Neutrophil (primary cell): ENCODE data around the gene ALPL.

Experiments
- H3K27ac ChIP-seq: fragments of 200-600 bp; sonication (generic); 2 replicates; pipeline ENCODE4 v1.5.1; 2016; ENCODE audit warnings: mild to moderate bottlenecking, moderate library complexity
- H3K27me3 ChIP-seq: fragments of 200-600 bp; sonication (generic); 2 replicates; pipeline ENCODE4 v1.6.0; 2016; ENCODE audit warnings: mild to moderate bottlenecking
- H3K36me3 ChIP-seq: fragments of 200-600 bp; sonication (generic); 2 replicates; pipeline ENCODE4 v1.5.1; 2017
- H3K4me1 ChIP-seq, 2 experiments: fragments of 200-600 bp in 1 of 2; sonication (generic) in 1 of 2; 1 replicate in 1 of 2; 2 replicates in 1 of 2; pipeline versions ENCODE4 v1.5.1 to v1.6.1; 2013 to 2016; ENCODE audit warnings: low read depth in 1 of 2, low read length in 1 of 2, mild to moderate bottlenecking in 1 of 2, moderate library complexity in 1 of 2; ENCODE audit not compliant: control insufficient read depth in 1 of 2, insufficient read depth in 1 of 2
- H3K4me3 ChIP-seq, 2 experiments: fragments of 200-600 bp in 1 of 2; sonication (generic) in 1 of 2; 1 replicate in 1 of 2; 2 replicates in 1 of 2; pipeline ENCODE4 v1.5.1; 2013 to 2016; ENCODE audit warnings: low read depth in 1 of 2, low read length in 1 of 2, mild to moderate bottlenecking in 1 of 2, moderate library complexity in 1 of 2
- H3K9me3 ChIP-seq: fragments of 200-600 bp; sonication (generic); 2 replicates; pipeline ENCODE4 v1.5.1; 2016
- TF ChIP-seq, protein P1 (sequence below): fragments of 200-600 bp; sonication (generic); IDR thresholded peaks from 2 replicates; pipeline ENCODE4 v1.5.1; 2016; ENCODE audit warnings: antibody characterized with exemption

The ALPL gene

GRCh38 chr1:21589618-21590017 is 80.4 kb downstream of the ALPL start:
- Histone ChIP-seq H3K27ac (peak overlapping the region; percentile 89), H3K27me3 (no peaks in the 10 kb centered on the region)

DNA sequence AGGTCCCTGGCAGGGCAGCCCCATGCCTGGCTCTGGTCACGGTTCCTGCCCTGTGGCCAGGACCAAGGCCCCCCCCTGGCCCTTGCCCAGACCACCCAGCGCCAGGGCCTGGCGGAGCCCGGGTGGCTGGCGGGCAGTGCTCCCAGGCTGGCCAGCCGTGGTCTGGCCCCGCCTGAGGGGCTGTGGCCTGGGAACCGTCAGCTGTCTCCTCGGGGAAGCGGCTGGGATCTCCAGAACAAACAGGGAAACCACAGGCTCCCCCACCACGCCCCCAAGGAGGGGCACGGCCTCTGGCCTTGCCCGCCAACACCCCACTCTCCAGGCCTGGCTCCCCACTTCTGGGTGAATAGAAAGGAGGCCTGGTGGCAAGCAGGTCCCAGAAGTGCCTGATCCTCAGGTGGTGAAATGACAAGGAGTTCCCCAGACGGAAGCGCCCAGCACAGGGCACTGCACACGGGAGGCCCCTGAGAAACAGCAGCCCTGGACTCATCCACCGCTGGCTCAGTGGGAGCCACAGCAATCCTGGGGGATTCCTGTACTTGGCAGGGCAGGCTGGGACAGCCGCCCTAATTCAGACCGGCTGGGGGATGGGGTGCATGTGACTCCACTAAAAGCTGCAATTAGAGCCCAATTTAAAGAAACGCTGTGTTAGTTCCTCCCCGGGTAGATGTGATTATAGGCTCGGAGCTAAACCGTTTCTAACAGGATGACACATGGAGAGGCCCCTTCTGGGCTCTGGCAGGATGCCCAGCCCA is 81.1 kb downstream of the ALPL start:
- peaks cover 76 to 80% of the 10 kb centered on the region in 2 experiments for H3K4me1 ChIP-seq
- TF ChIP-seq, protein P1, sequence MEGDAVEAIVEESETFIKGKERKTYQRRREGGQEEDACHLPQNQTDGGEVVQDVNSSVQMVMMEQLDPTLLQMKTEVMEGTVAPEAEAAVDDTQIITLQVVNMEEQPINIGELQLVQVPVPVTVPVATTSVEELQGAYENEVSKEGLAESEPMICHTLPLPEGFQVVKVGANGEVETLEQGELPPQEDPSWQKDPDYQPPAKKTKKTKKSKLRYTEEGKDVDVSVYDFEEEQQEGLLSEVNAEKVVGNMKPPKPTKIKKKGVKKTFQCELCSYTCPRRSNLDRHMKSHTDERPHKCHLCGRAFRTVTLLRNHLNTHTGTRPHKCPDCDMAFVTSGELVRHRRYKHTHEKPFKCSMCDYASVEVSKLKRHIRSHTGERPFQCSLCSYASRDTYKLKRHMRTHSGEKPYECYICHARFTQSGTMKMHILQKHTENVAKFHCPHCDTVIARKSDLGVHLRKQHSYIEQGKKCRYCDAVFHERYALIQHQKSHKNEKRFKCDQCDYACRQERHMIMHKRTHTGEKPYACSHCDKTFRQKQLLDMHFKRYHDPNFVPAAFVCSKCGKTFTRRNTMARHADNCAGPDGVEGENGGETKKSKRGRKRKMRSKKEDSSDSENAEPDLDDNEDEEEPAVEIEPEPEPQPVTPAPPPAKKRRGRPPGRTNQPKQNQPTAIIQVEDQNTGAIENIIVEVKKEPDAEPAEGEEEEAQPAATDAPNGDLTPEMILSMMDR, result no peak
- H3K27ac ChIP-seq, result peak overlapping the region; percentile 89
- H3K36me3 ChIP-seq, result no peaks in the 10 kb centered on the region
- H3K9me3 ChIP-seq, result no peaks in the 10 kb centered on the region
- H3K27me3 ChIP-seq, result no peaks in the 10 kb centered on the region
- H3K4me3 ChIP-seq, result peak overlapping the region; percentile 43 to 54

More at GRCh38 chr1:21589618-21590017, 80.4 kb downstream of the ALPL start:
- H3K4me1 ChIP-seq, result peaks cover 76 to 80% of the 10 kb centered on the region in 2 experiments
- H3K9me3 ChIP-seq, result no peaks in the 10 kb centered on the region
- H3K4me3 ChIP-seq, result peak overlapping the region; percentile 43 to 54
- H3K36me3 ChIP-seq, result no peaks in the 10 kb centered on the region
- TF ChIP-seq, protein P1, result no peak

DNA sequence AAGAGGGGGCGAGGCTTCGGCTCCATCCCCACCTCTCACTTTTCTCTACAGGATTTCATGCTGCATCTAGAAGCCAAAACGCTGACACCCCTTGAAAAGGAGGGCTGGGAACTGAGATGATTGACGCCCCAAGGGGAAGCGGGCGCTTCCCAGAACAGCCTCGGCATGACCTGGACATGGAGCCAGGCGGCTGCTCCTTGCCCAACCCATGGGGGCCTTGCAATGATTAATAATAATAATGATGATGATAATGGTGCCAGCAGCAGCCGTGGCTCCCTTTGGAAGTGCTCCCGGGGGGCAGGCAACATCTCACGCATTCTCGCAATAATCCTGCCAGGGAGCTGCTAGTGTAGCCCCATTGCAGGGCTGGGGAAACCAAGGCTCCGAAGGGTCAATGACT is 81.7 kb downstream of the ALPL start:
- TF ChIP-seq, protein P1, result no peak
- H3K36me3 ChIP-seq, result no peaks in the 10 kb centered on the region
- no peaks in the 10 kb centered on the region for H3K27me3 ChIP-seq
- H3K4me3 ChIP-seq, result peak overlapping the region; percentile 43 to 54
- peaks cover 75 to 80% of the 10 kb centered on the region in 2 experiments for H3K4me1 ChIP-seq
- H3K9me3 ChIP-seq, result no peaks in the 10 kb centered on the region
- peak overlapping the region; percentile 89 for H3K27ac ChIP-seq

DNA sequence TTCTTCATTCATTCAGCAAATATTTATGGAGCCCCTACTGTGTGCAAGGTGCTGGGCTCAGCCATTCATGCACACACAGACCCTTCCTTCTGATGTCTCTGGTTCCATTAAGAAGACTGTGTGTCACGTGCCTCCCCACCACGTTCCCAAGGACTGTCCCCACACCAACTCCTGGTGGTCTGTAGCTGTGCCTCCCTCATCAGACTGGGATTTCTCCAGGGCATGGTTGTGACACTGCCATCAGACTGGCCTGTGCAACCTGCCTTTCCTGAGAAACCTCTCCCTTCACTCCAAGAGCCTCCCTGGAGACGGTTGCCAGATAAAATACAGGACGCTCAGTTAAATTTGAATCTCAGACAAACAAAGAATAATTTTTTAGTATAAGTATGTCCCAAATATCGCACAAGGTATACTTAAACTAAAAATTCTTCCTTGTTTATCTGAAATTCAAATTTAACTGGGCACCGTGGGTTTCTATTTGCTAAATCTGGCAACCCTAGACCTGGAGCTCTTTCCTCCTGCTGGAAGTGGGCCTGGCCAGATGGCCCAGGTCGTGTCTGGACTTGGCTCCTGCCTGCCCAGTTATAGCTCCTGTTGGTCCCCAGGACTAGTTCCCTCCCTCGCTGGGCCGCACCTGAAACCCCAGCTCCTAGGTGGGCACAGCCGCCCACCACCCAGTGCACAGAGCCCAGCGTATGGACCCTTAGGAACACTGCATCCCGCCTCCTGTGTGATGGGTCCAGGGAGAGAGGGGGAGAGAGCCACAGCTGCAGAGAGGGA is 83.1 kb downstream of the ALPL start:
- no peaks in the 10 kb centered on the region for H3K9me3 ChIP-seq
- TF ChIP-seq, protein P1, result no peak
- no peaks in the 10 kb centered on the region for H3K36me3 ChIP-seq
- H3K4me3 ChIP-seq, result no peak overlapping the region
- peak overlapping the region; percentile 21 for H3K27ac ChIP-seq
- H3K4me1 ChIP-seq, result peaks cover 62 to 68% of the 10 kb centered on the region in 2 experiments
- no peaks in the 10 kb centered on the region for H3K27me3 ChIP-seq

DNA sequence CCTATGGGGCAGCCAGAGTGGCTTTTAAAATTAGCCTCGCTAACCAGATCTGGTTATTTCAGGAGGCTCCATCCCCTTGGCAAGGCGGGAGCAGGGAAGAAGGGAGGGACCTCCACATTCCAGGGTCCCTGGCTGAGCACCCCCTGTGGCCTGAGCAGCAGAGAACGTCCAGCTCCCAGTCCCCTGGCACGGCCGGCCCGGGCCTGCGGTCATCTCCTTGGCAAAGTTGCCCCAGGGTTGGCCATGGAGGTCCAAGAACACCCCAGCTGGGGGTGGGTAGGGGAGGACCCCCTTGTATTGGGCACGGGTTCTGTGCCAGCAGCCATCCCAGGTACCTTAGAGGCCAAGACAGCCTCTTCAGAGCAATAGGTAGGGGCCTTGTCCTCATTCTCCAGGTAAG is 84.0 kb downstream of the ALPL start:
- TF ChIP-seq, protein P1, result no peak
- H3K36me3 ChIP-seq, result no peaks in the 10 kb centered on the region
- no peaks in the 10 kb centered on the region for H3K27me3 ChIP-seq
- H3K9me3 ChIP-seq, result no peaks in the 10 kb centered on the region
- H3K4me3 ChIP-seq, result no peak overlapping the region
- no peak overlapping the region for H3K27ac ChIP-seq
- peaks cover 53 to 61% of the 10 kb centered on the region in 2 experiments for H3K4me1 ChIP-seq
